DMS 273 (cell line): ENCODE measurements around the gene EGFLAM.

Experiments
- DNase-seq: peaks from one replicate; lab custom pipeline; 2025; ENCODE audit not compliant: unreplicated experiment; lab: John Stamatoyannopoulos, UW

The EGFLAM gene

GRCh38 chr5:38445374-38446028, 187.1 kb downstream of the EGFLAM start:
- peak; percentile 33 for DNase-seq

DNA sequence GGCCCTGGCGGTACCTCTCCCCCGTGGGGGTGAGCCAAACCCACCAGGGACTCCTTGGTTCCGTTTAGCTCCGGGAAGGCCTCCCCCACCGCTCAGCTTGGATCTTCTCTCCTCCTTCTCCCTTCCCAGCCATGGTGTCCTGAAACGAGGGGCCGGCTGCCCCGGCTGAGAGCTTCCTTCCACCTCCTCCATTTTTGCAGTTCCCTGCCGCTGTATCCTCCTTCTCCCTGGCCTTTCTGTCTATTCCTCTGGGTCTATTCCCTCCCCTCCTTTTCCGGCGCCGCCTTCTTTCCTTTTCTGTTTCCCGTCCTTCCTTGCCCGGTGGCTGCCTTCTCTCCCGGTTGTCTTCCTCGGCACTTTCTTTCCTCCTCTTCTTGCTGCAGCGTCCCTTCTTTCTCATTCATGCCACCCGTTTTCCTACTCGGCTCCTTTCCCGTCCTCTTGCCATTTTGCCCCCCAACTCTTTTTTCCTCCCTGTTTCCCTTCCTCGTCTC, 187.7 kb downstream of the EGFLAM start:
- DNase-seq = no peak

DNA sequence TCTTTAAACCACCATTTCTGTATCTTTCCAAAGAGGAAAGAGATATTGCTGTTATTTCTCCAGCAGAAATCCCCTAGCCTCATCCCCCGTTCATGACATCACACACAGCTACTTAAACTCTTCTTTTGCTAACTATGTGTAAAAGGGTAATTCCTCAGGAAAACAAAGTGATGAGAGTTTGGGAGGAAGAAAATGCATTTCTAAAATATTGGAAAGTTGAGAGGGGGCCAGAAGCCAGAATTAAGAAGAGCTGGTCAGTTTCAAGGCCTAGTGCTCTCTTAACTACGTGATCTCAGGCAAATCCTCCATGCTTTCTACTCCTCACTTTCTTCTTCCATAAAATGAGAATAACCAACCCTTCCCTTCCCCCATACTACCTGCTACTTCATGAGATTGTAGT, 188.7 kb downstream of the EGFLAM start:
- no peak for DNase-seq

GRCh38 chr5:38447786-38448185, 189.4 kb downstream of the EGFLAM start:
- DNase-seq = peak; percentile 32

- no peak for DNase-seq
Observed at GRCh38 chr5:38448568-38449350, 190.4 kb downstream of the EGFLAM start.

DNA sequence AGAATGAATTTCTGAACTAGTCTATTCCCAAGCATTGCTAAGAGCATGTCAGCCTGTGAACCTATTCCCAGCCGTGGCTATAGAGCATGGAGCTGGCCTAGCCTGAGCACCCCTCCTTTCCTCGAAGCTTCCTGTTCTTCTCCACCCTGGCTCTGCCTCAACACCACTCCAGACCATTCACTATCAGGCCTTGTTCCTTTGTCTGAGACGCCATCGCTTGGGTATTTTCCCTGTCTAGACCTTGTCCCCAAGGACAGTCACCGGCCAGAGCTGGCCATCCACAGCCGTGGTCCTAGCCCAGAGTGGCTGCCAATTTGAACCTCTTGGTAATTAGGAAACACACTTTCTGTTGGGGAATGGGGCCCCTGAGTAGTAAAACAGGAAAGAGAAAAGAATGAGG, 192.3 kb downstream of the EGFLAM start:
- no peak for DNase-seq

GRCh38 chr5:38451074-38451725, 192.8 kb downstream of the EGFLAM start:
- no peak for DNase-seq

GRCh38 chr5:38452201-38452600, 193.8 kb downstream of the EGFLAM start:
- no peak for DNase-seq

DNA sequence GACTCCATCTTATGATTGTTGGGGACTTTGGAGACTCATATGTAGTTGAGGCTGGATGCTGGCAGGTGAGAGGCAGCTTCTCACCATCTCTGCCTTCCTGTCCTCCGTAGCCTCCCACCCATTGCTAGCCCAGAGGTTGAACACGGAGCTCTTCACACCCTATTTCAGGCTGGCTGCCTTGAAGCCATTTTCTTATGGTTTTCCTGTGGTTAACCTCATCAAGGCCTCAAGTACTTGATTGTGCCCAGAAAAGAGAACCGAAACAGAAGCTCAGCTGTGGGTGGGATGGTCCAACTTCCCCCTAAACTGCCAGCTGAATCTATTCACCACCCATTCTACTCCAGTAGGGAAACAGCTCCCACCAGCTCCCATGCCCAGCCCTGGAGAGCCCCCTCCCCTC, 195.1 kb downstream of the EGFLAM start:
- no peak for DNase-seq

- no peak for DNase-seq
Observed at GRCh38 chr5:38453921-38454320, 195.6 kb downstream of the EGFLAM start.

DNA sequence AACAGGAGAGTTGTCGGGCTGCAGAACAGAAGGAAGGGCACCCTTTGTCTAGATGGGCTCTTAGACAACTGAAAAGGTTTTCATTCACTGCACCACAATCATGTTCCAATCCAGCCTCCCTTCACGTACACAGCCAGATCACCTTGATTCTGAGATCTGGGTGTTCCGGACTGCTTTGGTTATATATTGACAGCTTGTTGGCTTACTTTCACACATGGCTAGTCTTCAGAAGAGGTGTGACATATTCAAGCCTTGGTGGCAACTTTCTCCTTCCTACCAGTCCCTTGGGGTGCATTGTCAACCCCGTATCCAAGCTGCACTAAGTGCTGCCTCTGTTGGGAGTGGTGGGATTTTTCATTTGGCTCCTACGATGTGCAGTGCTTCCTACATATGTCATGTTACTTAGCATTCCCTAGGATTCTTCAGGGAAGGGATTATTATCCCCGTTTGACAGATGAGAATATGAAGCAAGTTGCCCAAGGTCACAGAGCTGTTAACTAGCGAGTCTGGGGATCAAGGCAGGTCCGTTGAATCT, 197.5 kb downstream of the EGFLAM start:
- no peak for DNase-seq

DNA sequence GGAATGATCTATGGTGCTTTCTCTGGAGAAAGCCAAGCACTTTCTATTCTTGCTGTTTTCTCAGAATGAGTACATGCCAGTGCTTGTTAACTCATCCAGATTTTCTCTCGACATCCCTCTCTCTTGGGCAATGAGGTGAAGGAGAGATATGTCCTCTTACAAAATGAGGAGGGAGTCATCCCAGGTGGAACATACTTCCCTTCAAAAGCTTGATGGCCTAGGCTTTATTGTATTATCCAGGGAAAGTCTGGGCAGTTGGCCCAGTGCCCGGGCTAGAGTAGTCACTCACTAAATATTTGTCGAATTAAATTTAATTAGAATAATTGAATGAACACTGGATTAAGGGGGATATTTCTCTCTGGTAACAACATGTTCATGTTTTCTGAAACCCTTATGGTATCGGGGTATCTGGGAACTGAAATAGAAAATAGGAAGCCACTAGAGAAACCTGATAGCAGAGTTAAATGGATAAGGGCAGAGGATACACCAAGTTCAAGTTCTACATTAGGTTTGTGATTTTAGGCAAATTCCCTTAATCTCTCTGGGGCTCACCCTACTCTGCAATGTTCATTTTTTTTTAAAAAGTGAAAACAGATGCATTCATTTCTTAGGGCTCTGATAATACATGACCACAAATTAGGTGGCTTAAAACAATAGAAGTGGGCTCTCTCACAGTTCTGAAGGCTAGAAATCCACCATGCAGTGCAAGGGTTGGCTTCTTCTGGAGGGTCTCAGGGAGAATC, 198.5 kb downstream of the EGFLAM start:
- peak; percentile 29 for DNase-seq

DNA sequence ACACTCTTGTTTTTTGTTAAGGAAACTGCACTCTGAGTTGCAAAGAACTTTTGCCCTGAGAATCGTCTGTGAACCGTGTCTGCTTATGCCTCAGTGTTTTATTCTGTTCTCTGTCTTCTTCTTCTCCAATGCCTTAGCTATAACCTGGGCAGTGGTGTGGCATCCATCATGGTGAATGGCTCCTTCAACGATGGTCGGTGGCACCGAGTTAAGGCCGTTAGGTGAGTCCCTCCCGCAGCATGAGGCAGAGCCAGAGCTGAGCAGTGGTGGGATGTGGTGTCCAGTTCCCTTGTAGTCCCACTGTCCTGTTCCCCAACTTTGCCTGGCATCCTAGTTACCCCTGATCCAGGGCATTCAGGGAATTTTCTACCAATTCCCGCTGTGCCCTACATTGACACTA, 199.8 kb downstream of the EGFLAM start:
- no peak for DNase-seq

DNA sequence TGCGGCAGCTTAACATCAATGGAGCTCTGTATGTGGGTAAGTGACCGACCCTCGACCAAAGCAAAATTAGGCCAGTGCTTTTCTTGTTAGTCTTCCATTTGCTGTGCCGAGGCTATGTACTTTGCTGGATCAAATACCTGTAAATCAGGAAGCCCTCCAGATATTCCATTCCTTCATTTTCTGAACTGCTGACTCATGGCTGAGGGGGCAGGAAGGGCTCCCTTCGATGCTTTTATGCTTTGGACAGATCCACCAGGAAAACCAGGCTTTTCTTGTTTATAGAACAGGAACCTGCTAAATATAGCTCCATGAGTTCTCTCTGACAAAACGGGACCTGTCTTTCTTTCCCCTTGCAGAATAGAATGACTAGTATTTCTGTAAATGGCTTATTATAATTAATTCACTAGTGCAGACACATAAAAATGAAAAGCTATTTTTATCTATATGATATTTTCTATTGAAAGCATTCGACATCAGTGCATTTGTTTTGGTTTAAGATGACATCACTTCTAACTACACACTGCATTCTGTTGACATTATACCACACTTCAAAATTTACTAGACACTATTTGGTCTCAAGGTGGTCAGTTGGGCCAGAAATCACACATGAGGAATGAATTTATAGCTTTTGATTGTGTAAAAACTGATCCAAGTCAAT, 204.7 kb downstream of the EGFLAM start:
- no peak for DNase-seq

- no peak for DNase-seq
Observed at GRCh38 chr5:38463634-38464521, 205.5 kb downstream of the EGFLAM start.

- DNase-seq = peak; percentile 63
Observed at GRCh38 chr5:38465061-38465460, 206.7 kb downstream of the EGFLAM start.

GRCh38 chr5:38465702-38466423, 207.5 kb downstream of the EGFLAM start:
- no peak for DNase-seq

DNA sequence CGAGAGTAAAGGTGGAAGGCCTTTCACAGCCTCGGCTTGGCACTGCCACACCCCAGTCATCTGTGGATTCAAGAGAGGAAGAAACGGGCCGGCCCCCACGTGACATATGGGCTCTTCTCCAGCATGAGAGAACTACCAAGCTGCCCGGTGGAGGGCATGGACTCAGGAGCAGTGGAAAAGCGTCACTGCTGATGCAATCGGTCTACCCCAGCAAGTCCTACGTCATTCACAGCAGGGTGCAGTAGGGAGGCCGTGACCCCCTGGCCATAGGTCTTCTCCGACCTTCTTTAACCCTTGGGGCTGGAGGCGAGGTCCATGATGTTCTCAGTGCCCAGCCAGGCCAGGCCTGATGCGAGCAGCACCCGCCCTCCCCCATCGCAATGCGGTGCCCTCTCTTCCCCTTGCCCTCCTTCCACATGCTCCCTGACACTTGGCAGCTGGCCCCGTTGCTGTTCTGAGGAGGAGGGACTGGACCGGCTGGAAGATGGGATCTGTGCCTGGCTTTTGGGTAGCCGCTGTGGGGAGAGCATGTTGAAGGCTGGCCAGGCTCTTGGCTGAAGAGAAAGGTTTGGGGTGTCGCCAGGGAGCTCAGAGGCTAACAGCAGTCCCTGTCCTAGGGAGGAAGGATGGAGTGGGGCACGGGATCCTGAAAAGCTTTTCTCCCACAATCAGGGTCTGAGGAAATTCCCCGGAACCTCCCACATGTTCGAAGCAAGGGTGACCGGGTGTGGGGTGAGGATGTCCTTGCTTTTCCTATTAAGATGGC, 208.2 kb downstream of the EGFLAM start:
- peak; percentile 68 for DNase-seq
